Endothelial cell of umbilical vein (primary cell): ENCODE data around the gene NEMF. TPM values are rescaled to one million over a fixed set of nuclear protein-coding genes. Genes with fewer than 3 reads are reported as not detected.
"Not testable (repeated sequence)": the region's sequence is repeated elsewhere in the genome, so short reads cannot be mapped to it uniquely, and the experiment has no call there.

ENCODE experiments used
- BruUV-seq: library from RNA; stranded (reverse); fragments of 400-500 nt; replicated peaks from 2 replicates; lab custom pipeline; 2021; lab: Mats Ljungman, UMichigan
- CTCF ChIA-PET: fragments of 300-600, 350-600 bp; sonication (Branson Sonifier 250); formaldehyde crosslinking; loops from one replicate; lab custom pipeline; 2021; ENCODE audit warnings: antibody characterized with exemption, inconsistent platforms; lab: Charles Lee
- POLR2A ChIA-PET: fragments of 300-600, 350-600 bp; sonication (Branson Sonifier 250); formaldehyde crosslinking; loops from one replicate; lab custom pipeline; 2021; ENCODE audit warnings: antibody characterized with exemption, inconsistent platforms; lab: Charles Lee
- DNase-seq: peaks from one replicate; pipeline ENCODE4 v3.0.0-alpha.2; 2011; ENCODE audit warnings: low read depth, low spot score
- FAIRE-seq: peaks from 2 replicates; lab custom pipeline; 2011; peaks lifted over from hg19 to GRCh38; lab: Jason Lieb, UNC
- H2AFZ ChIP-seq: 2 replicates; pipeline ENCODE4 v1.6.0; 2012; ENCODE audit warnings: low read depth, low read length, control low read depth, inconsistent platforms
- H3K27ac ChIP-seq: 2 replicates; pipeline ENCODE4 v1.5.1; 2011; ENCODE audit warnings: low read depth, mild to moderate bottlenecking, control low read depth, low read length, moderate library complexity; ENCODE audit not compliant: insufficient read depth
- H3K27me3 ChIP-seq, 2 experiments: 2 replicates each; pipeline versions ENCODE4 v1.6.0 to v1.6.1; 2011; ENCODE audit warnings: low read length in 2 of 2, mixed read lengths in 1 of 2; ENCODE audit not compliant: control insufficient read depth in 2 of 2, insufficient read depth in 2 of 2
- H3K36me3 ChIP-seq, 2 experiments: 2 replicates in 1 of 2; 3 replicates in 1 of 2; pipeline ENCODE4 v1.5.1; 2011; ENCODE audit warnings: low read length in 2 of 2, mild to moderate bottlenecking in 1 of 2, moderate library complexity in 1 of 2; ENCODE audit not compliant: control insufficient read depth in 2 of 2, insufficient read depth in 2 of 2; ENCODE audit errors: extremely low read depth in 1 of 2
- H3K4me1 ChIP-seq: 3 replicates; pipeline ENCODE4 v1.5.1; 2011; ENCODE audit warnings: mild to moderate bottlenecking, low read length; ENCODE audit not compliant: control insufficient read depth, insufficient read depth; ENCODE audit errors: extremely low read depth
- H3K4me2 ChIP-seq: 2 replicates; pipeline ENCODE4 v1.6.1; 2011; ENCODE audit warnings: low read length, control low read depth, mixed read lengths; ENCODE audit not compliant: insufficient read depth
- H3K4me3 ChIP-seq, 3 experiments: fragments of 200-600 bp in 1 of 3; sonication (generic), shearing (Covaris generic) in 1 of 3; replicated peaks in 1 of 3; 2 replicates each; pipeline ENCODE4 v1.5.1; 2011 to 2016; ENCODE audit warnings: control low read depth in 3 of 3, low read length in 3 of 3, mild to moderate bottlenecking in 2 of 3, inconsistent platforms in 1 of 3, low read depth in 1 of 3, moderate library complexity in 1 of 3; ENCODE audit not compliant: insufficient read depth in 1 of 3
- H3K79me2 ChIP-seq: 2 replicates; pipeline ENCODE4 v1.6.0; 2012; ENCODE audit warnings: low read length, inconsistent platforms; ENCODE audit not compliant: control insufficient read depth, insufficient read depth
- H3K9ac ChIP-seq: replicated peaks from 2 replicates; pipeline ENCODE3; 2011; ENCODE audit warnings: low read length, control low read depth; ENCODE audit not compliant: insufficient read depth; ENCODE audit errors: extremely low read depth
- H3K9me1 ChIP-seq: replicated peaks from 3 replicates; pipeline ENCODE4 v1.6.0; 2011; ENCODE audit warnings: mild to moderate bottlenecking, low read length; ENCODE audit not compliant: control insufficient read depth, insufficient read depth; ENCODE audit errors: extremely low read depth
- H3K9me3 ChIP-seq: replicated peaks from 2 replicates; pipeline ENCODE4 v1.5.1; 2012; ENCODE audit warnings: low read length, inconsistent platforms; ENCODE audit not compliant: control insufficient read depth, insufficient read depth
- H4K20me1 ChIP-seq: replicated peaks from 2 replicates; pipeline ENCODE3; 2011; ENCODE audit warnings: mild to moderate bottlenecking, low read length; ENCODE audit not compliant: control insufficient read depth, insufficient read depth; ENCODE audit errors: extremely low read depth
- EZH2 ChIP-seq: IDR thresholded peaks from 2 replicates; pipeline ENCODE4 v1.6.1; 2012; ENCODE audit warnings: borderline replicate concordance, low read depth, mild to moderate bottlenecking, moderate library complexity, low read length, inconsistent platforms; ENCODE audit not compliant: severe bottlenecking
- FOS ChIP-seq: IDR thresholded peaks from 2 replicates; pipeline ENCODE4 v1.6.1; 2011; ENCODE audit warnings: mild to moderate bottlenecking, low read length, moderate library complexity, borderline replicate concordance; ENCODE audit not compliant: insufficient read depth
- GATA2 ChIP-seq: IDR thresholded peaks from 2 replicates; pipeline ENCODE4 v1.7.0; 2011; ENCODE audit warnings: low read depth, mild to moderate bottlenecking, moderate library complexity, mixed read lengths, low read length; ENCODE audit not compliant: insufficient read length, insufficient read depth
- JUN ChIP-seq: IDR thresholded peaks from 2 replicates; pipeline ENCODE4 v1.6.1; 2011; ENCODE audit warnings: borderline replicate concordance, low read depth; ENCODE audit not compliant: insufficient read length, insufficient read depth
- MYC ChIP-seq: IDR thresholded peaks from one replicate; pipeline ENCODE4 v1.6.1; 2011; ENCODE audit warnings: mild to moderate bottlenecking, low read depth, low read length
- POLR2A ChIP-seq: IDR thresholded peaks from 2 replicates; pipeline ENCODE4 v1.6.1; 2012; ENCODE audit warnings: low read depth, mild to moderate bottlenecking, control low read depth, low read length
- POLR2AphosphoS5 ChIP-seq: IDR thresholded peaks from 2 replicates; pipeline ENCODE4 v1.6.1; 2012; ENCODE audit warnings: low read depth, mild to moderate bottlenecking, control low read depth, low read length, moderate library complexity; ENCODE audit not compliant: insufficient read depth
- dilution Hi-C: fragments of 300-500 bp; cut with MboI; formaldehyde crosslinking; loops from one replicate; pipeline ENCODE4 v1.15.0; 2019; ENCODE audit warnings: low sequenced_read_pairs; ENCODE audit not compliant: extremely low pct_ligation_motif_present
- intact Hi-C: fragments of 100-400 bp; cut with micrococcal nuclease; formaldehyde crosslinking; loops from one replicate; pipeline ENCODE4 v1.10.0; 2022
- polyA plus RNA-seq, 4 experiments: library from polyadenylated mRNA; depleted of rRNA in 3 of 4; stranded (reverse) in 3 of 4; unstranded in 1 of 4; fragments of >200 nt; gene quantifications; 2 replicates each; pipeline versions ENCODE4 v1.2.1 to v1.2.3, GENCODE V29; 2011 to 2012; ENCODE audit warnings: missing spikeins in 1 of 4
- total RNA-seq: library from RNA; stranded (reverse); gene quantifications from 2 replicates; pipeline ENCODE4 v1.2.3, GENCODE V29; 2021
- TF ChIP-seq, protein P1 (sequence below): IDR thresholded peaks from 2 replicates; pipeline ENCODE4 v1.6.1; 2011; ENCODE audit not compliant: insufficient read depth, insufficient read length
- TF ChIP-seq, protein P2 (sequence below), 2 donors: IDR thresholded peaks; 1 replicate in 1 of 2; 2 replicates in 1 of 2; pipeline ENCODE4 v1.5.1; 2011; ENCODE audit warnings: low read length in 2 of 2, mild to moderate bottlenecking in 2 of 2, moderate library complexity in 2 of 2, control low read depth in 1 of 2, inconsistent platforms in 1 of 2, low read depth in 1 of 2; ENCODE audit not compliant: insufficient read depth in 1 of 2; ENCODE audit errors: extremely low read depth in 1 of 2

Gene NEMF
- total and polyA plus RNA-seq, 2 donors (not counting 3 experiments of a cell fraction or from before 2014, with no cell fraction given) = 12.2 to 71.4 TPM

DNA sequence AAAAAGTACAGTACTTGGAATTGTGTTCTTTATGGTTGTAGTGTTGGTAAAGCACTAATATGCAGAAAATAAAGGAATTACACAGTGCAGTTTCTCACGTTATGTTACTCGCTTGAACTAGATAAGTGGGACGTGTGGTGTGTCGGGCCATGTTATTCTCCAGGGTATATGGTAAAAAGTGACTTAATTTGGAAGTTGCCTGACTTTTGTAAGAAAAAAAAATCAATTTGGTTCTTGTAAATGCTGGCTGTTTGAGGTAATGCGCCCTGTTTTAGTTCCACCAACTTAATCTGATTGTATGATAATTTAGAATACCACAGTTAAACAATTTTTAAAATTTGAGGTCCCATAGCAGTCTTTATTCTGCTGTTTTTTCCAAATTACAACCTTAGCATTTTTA, 44.4 kb upstream of the NEMF start:
- H3K4me1 ChIP-seq = peaks cover 39% of the 10 kb centered on the region
- DNase-seq (no peak), FAIRE-seq (no peak)
- peak overlapping the region in 1 of 3 experiments; percentile 70 for H3K4me3 ChIP-seq
- POLR2A ChIA-PET = no interaction called here
- peaks cover 4% of the 10 kb centered on the region for H4K20me1 ChIP-seq
- H3K36me3 ChIP-seq = peaks cover 0 to 5% of the 10 kb centered on the region in 2 experiments
- CTCF ChIA-PET = interaction anchor here (1.0 to 1.4 kb wide), 4 partner anchors 10 to 208 kb away, joined by 3 to 6 read pairs (median 5); no protein-coding TSS in a partner anchor
- no TSS peak for BruUV-seq
- H2AFZ ChIP-seq = no peak overlapping the region
- H3K9ac ChIP-seq = no peak overlapping the region
- H3K79me2 ChIP-seq = peaks cover 56% of the 10 kb centered on the region
- H3K9me1 ChIP-seq = no peaks in the 10 kb centered on the region
- H3K27me3 ChIP-seq = no peaks in the 10 kb centered on the region
- intact Hi-C loops = loop anchor here (1.0 kb wide), 1 partner anchor 143 kb away; no protein-coding TSS in a partner anchor
- H3K27ac ChIP-seq = no peak overlapping the region
- dilution Hi-C loops = no loop called here
- no peaks in the 10 kb centered on the region for H3K9me3 ChIP-seq
- peak overlapping the region; percentile 94 for H3K4me2 ChIP-seq
- TF ChIP-seq, protein P1, sequence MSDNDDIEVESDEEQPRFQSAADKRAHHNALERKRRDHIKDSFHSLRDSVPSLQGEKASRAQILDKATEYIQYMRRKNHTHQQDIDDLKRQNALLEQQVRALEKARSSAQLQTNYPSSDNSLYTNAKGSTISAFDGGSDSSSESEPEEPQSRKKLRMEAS = no peak
- no peak for TF ChIP-seq EZH2
- TF ChIP-seq MYC = no peak
- TF ChIP-seq, protein P2, sequence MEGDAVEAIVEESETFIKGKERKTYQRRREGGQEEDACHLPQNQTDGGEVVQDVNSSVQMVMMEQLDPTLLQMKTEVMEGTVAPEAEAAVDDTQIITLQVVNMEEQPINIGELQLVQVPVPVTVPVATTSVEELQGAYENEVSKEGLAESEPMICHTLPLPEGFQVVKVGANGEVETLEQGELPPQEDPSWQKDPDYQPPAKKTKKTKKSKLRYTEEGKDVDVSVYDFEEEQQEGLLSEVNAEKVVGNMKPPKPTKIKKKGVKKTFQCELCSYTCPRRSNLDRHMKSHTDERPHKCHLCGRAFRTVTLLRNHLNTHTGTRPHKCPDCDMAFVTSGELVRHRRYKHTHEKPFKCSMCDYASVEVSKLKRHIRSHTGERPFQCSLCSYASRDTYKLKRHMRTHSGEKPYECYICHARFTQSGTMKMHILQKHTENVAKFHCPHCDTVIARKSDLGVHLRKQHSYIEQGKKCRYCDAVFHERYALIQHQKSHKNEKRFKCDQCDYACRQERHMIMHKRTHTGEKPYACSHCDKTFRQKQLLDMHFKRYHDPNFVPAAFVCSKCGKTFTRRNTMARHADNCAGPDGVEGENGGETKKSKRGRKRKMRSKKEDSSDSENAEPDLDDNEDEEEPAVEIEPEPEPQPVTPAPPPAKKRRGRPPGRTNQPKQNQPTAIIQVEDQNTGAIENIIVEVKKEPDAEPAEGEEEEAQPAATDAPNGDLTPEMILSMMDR (IDR thresholded peaks at IDR 0.05; ENCODE audit: extremely low read depth in 1 of 2, insufficient read depth in 1 of 2, low read depth in 1 of 2, low read length in 2 of 2) = no peak
- TF ChIP-seq POLR2AphosphoS5 = no peak
- TF ChIP-seq FOS = no peak
- no peak for TF ChIP-seq GATA2
- no peak for TF ChIP-seq JUN
- no peak for TF ChIP-seq POLR2A

DNA sequence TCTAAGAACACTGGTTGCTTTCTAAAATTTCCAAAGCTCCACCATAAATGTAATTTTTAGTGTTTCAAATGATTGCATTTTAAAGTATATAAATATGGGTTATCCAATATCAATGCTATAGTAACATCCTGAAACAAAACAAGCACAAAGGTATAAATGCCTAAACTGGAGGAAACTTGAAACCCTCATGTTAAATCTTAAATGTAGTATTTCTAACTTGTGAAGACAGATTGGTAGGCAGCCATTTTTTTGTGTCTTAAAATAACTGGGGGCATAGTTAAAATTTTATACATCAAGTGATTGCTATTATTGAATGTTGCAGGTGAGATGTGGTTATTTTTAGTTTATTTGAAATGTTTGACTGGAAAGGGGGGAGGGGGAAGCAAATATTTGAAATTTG, 43.7 kb upstream of the NEMF start:
- dilution Hi-C loops, H4K20me1 ChIP-seq, POLR2A ChIA-PET, DNase-seq, FAIRE-seq, H3K27ac ChIP-seq, BruUV-seq, H3K9me1 ChIP-seq, H2AFZ ChIP-seq, H3K36me3 ChIP-seq, H3K9me3 ChIP-seq, H3K27me3 ChIP-seq: not testable (repeated sequence)
- peak overlapping the region; percentile 94 for H3K4me2 ChIP-seq
- H3K9ac ChIP-seq = peak overlapping the region; percentile 46
- H3K4me1 ChIP-seq = peaks cover 40% of the 10 kb centered on the region
- peak overlapping the region; percentile 27 to 92 (median 70) for H3K4me3 ChIP-seq
- CTCF ChIA-PET = interaction anchor here (0.9 to 1.5 kb wide), 4 partner anchors 11 to 208 kb away, joined by 3 read pairs; no protein-coding TSS in a partner anchor
- intact Hi-C loops = loop anchor here (1.0 kb wide), 1 partner anchor 144 kb away; no protein-coding TSS in a partner anchor
- H3K79me2 ChIP-seq = peaks cover 56% of the 10 kb centered on the region
